ENCODE results near the gene ITCH. TPM values are rescaled to one million over a fixed set of nuclear protein-coding genes. Genes with fewer than 3 reads are reported as not detected.
"Not testable (repeated sequence)": the region's sequence is repeated elsewhere in the genome, so short reads cannot be mapped to it uniquely, and the experiment has no call there.

Gene ITCH
- total RNA-seq, 2 experiments from 2014 or later: 26.1 to 36.8 TPM

- no peak overlapping the region for H3K4me2 ChIP-seq (ENCODE audit: low read length)
- H3K4me1 ChIP-seq (ENCODE audit: insufficient read depth, low read length, poor library complexity, severe bottlenecking): peaks cover 40% of the 10 kb centered on the region
- H3K79me2 ChIP-seq (ENCODE audit: insufficient read depth, low read depth, low read length): peaks cover 61% of the 10 kb centered on the region; the same call in 1 of the 2 replicates
- BruUV-seq (replicated peaks): no TSS peak
- POLR2A ChIA-PET: interaction anchor here (0.6 kb wide), 1 partner anchor 120 kb away, joined by 8 read pairs; no protein-coding TSS in a partner anchor
- CTCF ChIA-PET (ENCODE audit: unreplicated experiment): no interaction called here
- TF ChIP-seq, protein P1, sequence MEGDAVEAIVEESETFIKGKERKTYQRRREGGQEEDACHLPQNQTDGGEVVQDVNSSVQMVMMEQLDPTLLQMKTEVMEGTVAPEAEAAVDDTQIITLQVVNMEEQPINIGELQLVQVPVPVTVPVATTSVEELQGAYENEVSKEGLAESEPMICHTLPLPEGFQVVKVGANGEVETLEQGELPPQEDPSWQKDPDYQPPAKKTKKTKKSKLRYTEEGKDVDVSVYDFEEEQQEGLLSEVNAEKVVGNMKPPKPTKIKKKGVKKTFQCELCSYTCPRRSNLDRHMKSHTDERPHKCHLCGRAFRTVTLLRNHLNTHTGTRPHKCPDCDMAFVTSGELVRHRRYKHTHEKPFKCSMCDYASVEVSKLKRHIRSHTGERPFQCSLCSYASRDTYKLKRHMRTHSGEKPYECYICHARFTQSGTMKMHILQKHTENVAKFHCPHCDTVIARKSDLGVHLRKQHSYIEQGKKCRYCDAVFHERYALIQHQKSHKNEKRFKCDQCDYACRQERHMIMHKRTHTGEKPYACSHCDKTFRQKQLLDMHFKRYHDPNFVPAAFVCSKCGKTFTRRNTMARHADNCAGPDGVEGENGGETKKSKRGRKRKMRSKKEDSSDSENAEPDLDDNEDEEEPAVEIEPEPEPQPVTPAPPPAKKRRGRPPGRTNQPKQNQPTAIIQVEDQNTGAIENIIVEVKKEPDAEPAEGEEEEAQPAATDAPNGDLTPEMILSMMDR (conservative IDR thresholded peaks at IDR 0.05; ENCODE audit: low read length): no peak
- no peaks in the 10 kb centered on the region for H3K9me3 ChIP-seq (ENCODE audit: low read length)
- no peak overlapping the region for H3K27ac ChIP-seq (ENCODE audit: low read depth, low read length, poor library complexity, severe bottlenecking)
- intact Hi-C loops (cut with micrococcal nuclease; ENCODE audit: unreplicated experiment): no loop called here
- H3K4me3 ChIP-seq (ENCODE audit: low read depth, low read length, poor library complexity, severe bottlenecking): no peak overlapping the region
- peaks cover 52% of the 10 kb centered on the region for H3K36me3 ChIP-seq (ENCODE audit: insufficient read depth, low read length)
- no peak overlapping the region for H2AFZ ChIP-seq (ENCODE audit: low read length)
- peaks cover 9% of the 10 kb centered on the region for H4K20me1 ChIP-seq (ENCODE audit: insufficient read depth, low read length)
- H3K9me2 ChIP-seq (ENCODE audit: insufficient read depth, low read length): no peaks in the 10 kb centered on the region
- no peak for DNase-seq (ENCODE audit: low spot score)
Measured at GRCh38 chr20:34389954-34390555, 27.0 kb downstream of the ITCH start.

GRCh38 chr20:34396408-34396807 lies 33.3 kb downstream of the ITCH start:
- peaks cover 3% of the 10 kb centered on the region for H3K4me1 ChIP-seq (ENCODE audit: insufficient read depth, low read length, poor library complexity, severe bottlenecking)
- no TSS peak for BruUV-seq (replicated peaks)
- H3K79me2 ChIP-seq (ENCODE audit: insufficient read depth, low read depth, low read length): peaks cover 22% of the 10 kb centered on the region; the same call in 1 of the 2 replicates
- no peak for TF ChIP-seq EZH2phosphoT487 (IDR thresholded peaks at IDR 0.05; ENCODE audit: borderline replicate concordance, low read depth, low read length)
- TF ChIP-seq, protein P1 (conservative IDR thresholded peaks at IDR 0.05; ENCODE audit: low read length): no peak
- no peak overlapping the region for H3K4me2 ChIP-seq (ENCODE audit: low read length)
- H3K36me3 ChIP-seq (ENCODE audit: insufficient read depth, low read length): peaks cover 71% of the 10 kb centered on the region
- intact Hi-C loops (cut with micrococcal nuclease; ENCODE audit: unreplicated experiment): no loop called here
- no peak overlapping the region for H3K4me3 ChIP-seq (ENCODE audit: low read depth, low read length, poor library complexity, severe bottlenecking)
- no peak overlapping the region for H2AFZ ChIP-seq (ENCODE audit: low read length)
- H3K9me3 ChIP-seq (ENCODE audit: low read length): no peaks in the 10 kb centered on the region
- no peak overlapping the region for H3K27ac ChIP-seq (ENCODE audit: low read depth, low read length, poor library complexity, severe bottlenecking)
- 0 out of 2 replicates have a peak, but pooled peaks cover 6% of the 10 kb centered on the region for H4K20me1 ChIP-seq (ENCODE audit: insufficient read depth, low read length)
- ChIA-PET POLR2A (interaction anchor here (0.5 kb wide), 1 partner anchor 1039 kb away, joined by 6 read pairs; no protein-coding TSS in a partner anchor), CTCF (ENCODE audit: unreplicated experiment) (no interaction called here)
- H3K9me2 ChIP-seq (ENCODE audit: insufficient read depth, low read length): no peaks in the 10 kb centered on the region
- DNase-seq (ENCODE audit: low spot score): no peak

DNA sequence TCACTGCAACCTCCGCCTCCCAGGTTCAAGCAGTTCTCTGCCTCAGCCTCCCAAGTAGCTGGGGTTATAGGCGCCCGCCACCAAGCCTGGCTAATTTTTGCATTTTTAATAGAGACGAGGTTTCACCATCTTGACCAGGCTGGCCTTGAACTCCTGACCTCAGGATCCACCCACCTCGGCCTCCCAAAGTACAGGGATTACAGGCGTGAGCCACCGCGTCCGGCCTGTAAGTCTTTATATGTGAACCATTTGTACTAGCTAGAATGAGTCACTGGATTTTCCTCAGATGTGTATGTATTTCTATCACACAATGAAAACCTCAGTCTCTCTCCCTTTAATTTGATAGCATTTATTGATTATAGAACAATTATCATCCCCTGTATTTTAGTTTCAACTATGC lies 34.0 kb downstream of the ITCH start:
- no peak for DNase-seq (ENCODE audit: low spot score)
- Histone ChIP-seq H4K20me1 (ENCODE audit: insufficient read depth, low read length) (0 out of 2 replicates have a peak, but pooled peaks cover 6% of the 10 kb centered on the region), H3K4me1 (ENCODE audit: insufficient read depth, low read length, poor library complexity, severe bottlenecking) (peaks cover 9% of the 10 kb centered on the region), H3K4me3 (ENCODE audit: low read depth, low read length, poor library complexity, severe bottlenecking) (no peak overlapping the region), H3K9me2 (ENCODE audit: insufficient read depth, low read length) (no peaks in the 10 kb centered on the region), H3K4me2 (ENCODE audit: low read length) (no peak overlapping the region), H3K79me2 (ENCODE audit: insufficient read depth, low read depth, low read length) (peaks cover 15% of the 10 kb centered on the region; the same call in 1 of the 2 replicates), H3K27ac (ENCODE audit: low read depth, low read length, poor library complexity, severe bottlenecking) (no peak overlapping the region), H2AFZ (ENCODE audit: low read length) (no peak overlapping the region), H3K9me3 (ENCODE audit: low read length) (no peaks in the 10 kb centered on the region), H3K36me3 (ENCODE audit: insufficient read depth, low read length) (peaks cover 78% of the 10 kb centered on the region)
- BruUV-seq (replicated peaks): no TSS peak
- intact Hi-C loops (cut with micrococcal nuclease; ENCODE audit: unreplicated experiment): no loop called here
- ChIA-PET POLR2A (interaction anchor here (0.6 kb wide), 3 partner anchors 34 to 63 kb away, joined by 3 to 4 read pairs (median 3); partner anchors contain the start of gene ITCH), CTCF (ENCODE audit: unreplicated experiment) (no interaction called here)
- no peak for TF ChIP-seq EZH2phosphoT487 (IDR thresholded peaks at IDR 0.05; ENCODE audit: borderline replicate concordance, low read depth, low read length)
- TF ChIP-seq, protein P1 (conservative IDR thresholded peaks at IDR 0.05; ENCODE audit: low read length): no peak

- BruUV-seq (replicated peaks); H3K9me3 ChIP-seq (ENCODE audit: low read length); H3K9me2 ChIP-seq (ENCODE audit: insufficient read depth, low read length); H3K4me3 ChIP-seq (ENCODE audit: low read depth, low read length, poor library complexity, severe bottlenecking); H3K4me2 ChIP-seq (ENCODE audit: low read length); H2AFZ ChIP-seq (ENCODE audit: low read length); CTCF ChIA-PET (ENCODE audit: unreplicated experiment); intact Hi-C loops (cut with micrococcal nuclease; ENCODE audit: unreplicated experiment); DNase-seq (ENCODE audit: low spot score); H3K27ac ChIP-seq (ENCODE audit: low read depth, low read length, poor library complexity, severe bottlenecking): not testable (repeated sequence)
- Histone ChIP-seq H3K4me1 (ENCODE audit: insufficient read depth, low read length, poor library complexity, severe bottlenecking) (peaks cover 46% of the 10 kb centered on the region), H4K20me1 (ENCODE audit: insufficient read depth, low read length) (peaks cover 28% of the 10 kb centered on the region), H3K36me3 (ENCODE audit: insufficient read depth, low read length) (peaks cover 55% of the 10 kb centered on the region), H3K79me2 (ENCODE audit: insufficient read depth, low read depth, low read length) (peaks cover 29% of the 10 kb centered on the region; the same call in 1 of the 2 replicates)
- POLR2A ChIA-PET: interaction anchor here (0.6 kb wide), 1 partner anchor 503 kb away, joined by 3 read pairs; no protein-coding TSS in a partner anchor
Measured at GRCh38 chr20:34400776-34401175, 37.7 kb downstream of the ITCH start.
